Measurements from ENCODE around the gene RBM44.

RBM44 gene

DNA sequence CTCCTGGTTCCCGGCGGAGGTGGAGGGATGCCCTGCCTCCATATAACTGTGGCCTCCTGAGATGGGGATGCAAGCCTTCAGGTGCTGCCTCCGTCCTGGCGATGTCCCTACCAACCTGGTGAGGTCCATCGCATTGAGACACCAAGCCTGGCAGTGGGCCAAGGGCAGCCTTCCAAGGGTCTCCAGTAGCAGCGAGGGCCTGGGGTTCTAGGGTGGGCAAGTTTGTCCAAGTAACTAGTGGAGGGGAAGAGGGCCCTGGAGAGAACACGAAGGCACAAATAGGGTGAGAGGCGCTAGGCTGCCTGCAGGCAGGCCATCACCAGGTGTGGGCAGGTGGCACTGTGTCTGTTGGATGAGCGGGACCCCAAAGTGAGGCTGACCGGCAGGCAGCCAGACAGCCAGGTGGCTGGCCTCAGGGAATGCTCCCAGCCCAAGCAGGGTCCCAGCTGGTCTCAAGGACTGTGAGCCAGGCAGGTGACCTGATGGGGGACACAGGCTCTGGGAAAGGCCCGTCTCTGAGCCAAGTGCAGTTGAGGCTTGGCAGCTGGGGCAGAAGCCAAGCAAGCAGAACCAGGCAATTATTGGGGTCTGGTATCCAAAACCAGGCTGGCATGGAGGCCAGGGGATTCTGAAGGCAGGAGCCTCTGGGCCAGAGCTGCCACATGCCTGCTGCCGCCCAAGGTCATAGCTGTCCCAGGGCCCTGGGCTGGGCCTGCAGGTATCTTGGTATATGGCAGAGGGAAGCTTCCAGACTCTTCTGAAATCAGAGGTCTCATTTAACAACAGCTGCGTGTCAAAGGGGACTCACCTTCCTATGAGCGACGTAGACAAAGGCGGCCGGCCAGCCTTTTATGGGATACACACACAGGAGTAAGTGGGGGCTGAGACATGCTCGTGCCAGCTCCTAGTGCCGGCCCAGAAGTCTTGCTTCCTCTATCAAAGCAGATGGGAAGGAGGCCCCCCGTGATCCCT, 84.2 kb downstream of the RBM44 start:
- TF ChIP-seq, protein P1, sequence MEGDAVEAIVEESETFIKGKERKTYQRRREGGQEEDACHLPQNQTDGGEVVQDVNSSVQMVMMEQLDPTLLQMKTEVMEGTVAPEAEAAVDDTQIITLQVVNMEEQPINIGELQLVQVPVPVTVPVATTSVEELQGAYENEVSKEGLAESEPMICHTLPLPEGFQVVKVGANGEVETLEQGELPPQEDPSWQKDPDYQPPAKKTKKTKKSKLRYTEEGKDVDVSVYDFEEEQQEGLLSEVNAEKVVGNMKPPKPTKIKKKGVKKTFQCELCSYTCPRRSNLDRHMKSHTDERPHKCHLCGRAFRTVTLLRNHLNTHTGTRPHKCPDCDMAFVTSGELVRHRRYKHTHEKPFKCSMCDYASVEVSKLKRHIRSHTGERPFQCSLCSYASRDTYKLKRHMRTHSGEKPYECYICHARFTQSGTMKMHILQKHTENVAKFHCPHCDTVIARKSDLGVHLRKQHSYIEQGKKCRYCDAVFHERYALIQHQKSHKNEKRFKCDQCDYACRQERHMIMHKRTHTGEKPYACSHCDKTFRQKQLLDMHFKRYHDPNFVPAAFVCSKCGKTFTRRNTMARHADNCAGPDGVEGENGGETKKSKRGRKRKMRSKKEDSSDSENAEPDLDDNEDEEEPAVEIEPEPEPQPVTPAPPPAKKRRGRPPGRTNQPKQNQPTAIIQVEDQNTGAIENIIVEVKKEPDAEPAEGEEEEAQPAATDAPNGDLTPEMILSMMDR (IDR thresholded peaks at IDR 0.05): no peak
- peak overlapping the region in 1 of 2 donors; percentile 31 for H3K27ac ChIP-seq
- H3K4me3 ChIP-seq: no peak overlapping the region
- no peak for DNase-seq (ENCODE audit: low spot score)

- H3K4me3 ChIP-seq: no peak overlapping the region
These were observed 85.4 kb downstream of the RBM44 start for GRCh38 chr2:237883951-237884446.

GRCh38 chr2:237884681-237885080, 86.1 kb downstream of the RBM44 start:
- TF ChIP-seq, protein P1 (IDR thresholded peaks at IDR 0.05): no peak
- Histone ChIP-seq H3K27ac (peak overlapping the region; percentile 87 to 92), H3K4me3 (no peak overlapping the region)
- no peak for DNase-seq (ENCODE audit: low spot score)

More at GRCh38 chr2:237883951-237884446, 85.4 kb downstream of the RBM44 start:
- peak overlapping the region; percentile 9 to 87 for H3K27ac ChIP-seq
- TF ChIP-seq, protein P1 (IDR thresholded peaks at IDR 0.05): no peak
- DNase-seq (ENCODE audit: low spot score): no peak

GRCh38 chr2:237885111-237885930, 86.7 kb downstream of the RBM44 start:
- no peak for DNase-seq (ENCODE audit: low spot score)
- H3K27ac ChIP-seq: peak overlapping the region; percentile 87 to 92
- TF ChIP-seq, protein P1 (IDR thresholded peaks at IDR 0.05): no peak
- no peak overlapping the region for H3K4me3 ChIP-seq

- TF ChIP-seq, protein P1 (IDR thresholded peaks at IDR 0.05): no peak
- peak; percentile 88 for DNase-seq (ENCODE audit: low spot score)
- peak overlapping the region; percentile 87 to 92 for H3K27ac ChIP-seq
These were observed 87.5 kb downstream of the RBM44 start for GRCh38 chr2:237885931-237886684.

DNA sequence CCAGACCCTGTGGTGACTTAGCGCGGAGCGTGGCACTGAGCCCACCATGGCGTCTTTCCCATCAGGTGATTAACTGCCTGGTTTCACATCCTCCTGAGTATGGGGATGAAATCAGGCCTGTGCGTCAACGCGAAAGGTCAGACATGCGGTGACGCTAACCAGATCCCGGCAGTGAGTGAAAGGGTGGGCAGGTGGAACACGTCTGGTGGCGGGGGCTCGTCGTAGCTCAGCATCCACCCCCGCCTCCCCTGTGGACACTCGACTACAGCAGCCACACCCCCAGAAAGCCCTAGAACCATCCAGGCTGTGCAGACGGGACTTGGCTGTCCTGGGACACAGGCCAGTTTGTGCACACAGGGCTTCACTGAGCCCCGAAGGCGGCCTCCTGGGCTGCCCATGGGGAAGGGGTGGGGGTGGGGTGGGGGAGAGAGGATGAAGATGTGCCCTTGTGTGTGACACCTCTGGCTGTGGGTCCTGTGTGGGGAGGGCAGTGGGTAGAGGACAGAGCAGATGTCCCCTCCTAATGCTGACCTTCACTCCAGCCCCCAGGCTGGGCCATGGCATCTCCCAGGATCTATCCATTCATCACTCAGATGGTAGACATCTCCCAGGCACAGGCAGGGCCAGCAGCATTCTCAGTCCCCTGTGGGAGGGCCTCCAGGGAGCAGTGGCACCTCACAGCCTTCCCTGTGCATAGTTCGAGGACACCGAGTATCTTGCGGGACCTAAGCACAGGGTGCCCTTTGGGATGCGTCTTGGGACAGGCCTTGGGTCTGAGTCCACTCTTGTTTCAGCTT, 88.3 kb downstream of the RBM44 start:
- Histone ChIP-seq H3K4me3 (no peak overlapping the region), H3K27ac (peak overlapping the region; percentile 87 to 92)
- DNase-seq (ENCODE audit: low spot score): no peak
- TF ChIP-seq, protein P1 (IDR thresholded peaks at IDR 0.05): no peak

More at GRCh38 chr2:237885931-237886684, 87.5 kb downstream of the RBM44 start:
- H3K4me3 ChIP-seq: no peak overlapping the region
